Right cardiac atrium (tissue), 5 donors: Measurements from ENCODE around the gene HOXA7. TPM values are rescaled to one million over a fixed set of nuclear protein-coding genes. Genes with fewer than 3 reads are reported as not detected.

Source experiments
- ATAC-seq, 2 donors: fragments of 200-7000 bp; cut with Tn5 transposase; one replicate each; pipeline versions ENCODE4 v1.8.0 to v1.9.1; 2020; ENCODE audit warnings: moderate library complexity in 2 of 2, mild to moderate bottlenecking in 1 of 2
- DNase-seq, 3 donors: peaks; one replicate each; pipeline ENCODE4 v3.0.0-alpha.2; 2020
- H3K27ac ChIP-seq: one replicate; pipeline ENCODE4 v1.5.1; 2013; ENCODE audit warnings: mild to moderate bottlenecking, low read length, control low read depth, moderate library complexity
- H3K27me3 ChIP-seq: one replicate; pipeline ENCODE4 v1.6.1; 2013; ENCODE audit not compliant: control insufficient read depth, insufficient read depth
- H3K4me1 ChIP-seq: one replicate; pipeline ENCODE4 v1.6.1; 2013; ENCODE audit warnings: low read length; ENCODE audit not compliant: control insufficient read depth, insufficient read depth
- H3K4me3 ChIP-seq: one replicate; pipeline ENCODE4 v1.5.1; 2013; ENCODE audit warnings: low read length, control low read depth
- H3K9me3 ChIP-seq: one replicate; pipeline ENCODE4 v1.6.1; 2013; ENCODE audit warnings: low read length; ENCODE audit not compliant: control insufficient read depth
- WGBS: extraction: QIAGEN DNeasy Blood & Tissue Kit; methylation state at CpG from one replicate; pipeline ENCODE4 v1.1.7; 2013; 5-methylcytosine and 5-hydroxymethylcytosine counted together
- intact Hi-C, 4 donors: fragments of 100-400 bp; cut with DNase I; formaldehyde crosslinking; loops; one replicate each; pipeline versions ENCODE4 v1.11.0 to v1.14.0; 2022 to 2023
- polyA plus RNA-seq: library from polyadenylated mRNA; stranded (reverse); fragments of 200-250 nt; gene quantifications from one replicate; pipeline ENCODE4 v1.2.3, GENCODE V29; 2013
- total RNA-seq, 4 donors: library from RNA; stranded (reverse); fragmentation: NEBNext Ultra II Directional; extraction: Animal tissue kit (Norgen Biotek cat#: 25700); gene quantifications; one replicate each; pipeline ENCODE4 v1.2.1, GENCODE V29; 2021
- donor health status: healthy with polysubstance abuse.
- donor health status: DM: no; HTN: yes; CAD: no.
- donor health status: DM: no; HTN: no; CAD: no.
- donor health status: DM: no; HTN: yes; CAD: no; lungs with severe emphysema.
- donor health status: DM: yes; HTN: yes; CAD: no.

HOXA7 gene
- total and polyA plus RNA-seq, 5 donors: 0.11 TPM; not detected in 4

DNA sequence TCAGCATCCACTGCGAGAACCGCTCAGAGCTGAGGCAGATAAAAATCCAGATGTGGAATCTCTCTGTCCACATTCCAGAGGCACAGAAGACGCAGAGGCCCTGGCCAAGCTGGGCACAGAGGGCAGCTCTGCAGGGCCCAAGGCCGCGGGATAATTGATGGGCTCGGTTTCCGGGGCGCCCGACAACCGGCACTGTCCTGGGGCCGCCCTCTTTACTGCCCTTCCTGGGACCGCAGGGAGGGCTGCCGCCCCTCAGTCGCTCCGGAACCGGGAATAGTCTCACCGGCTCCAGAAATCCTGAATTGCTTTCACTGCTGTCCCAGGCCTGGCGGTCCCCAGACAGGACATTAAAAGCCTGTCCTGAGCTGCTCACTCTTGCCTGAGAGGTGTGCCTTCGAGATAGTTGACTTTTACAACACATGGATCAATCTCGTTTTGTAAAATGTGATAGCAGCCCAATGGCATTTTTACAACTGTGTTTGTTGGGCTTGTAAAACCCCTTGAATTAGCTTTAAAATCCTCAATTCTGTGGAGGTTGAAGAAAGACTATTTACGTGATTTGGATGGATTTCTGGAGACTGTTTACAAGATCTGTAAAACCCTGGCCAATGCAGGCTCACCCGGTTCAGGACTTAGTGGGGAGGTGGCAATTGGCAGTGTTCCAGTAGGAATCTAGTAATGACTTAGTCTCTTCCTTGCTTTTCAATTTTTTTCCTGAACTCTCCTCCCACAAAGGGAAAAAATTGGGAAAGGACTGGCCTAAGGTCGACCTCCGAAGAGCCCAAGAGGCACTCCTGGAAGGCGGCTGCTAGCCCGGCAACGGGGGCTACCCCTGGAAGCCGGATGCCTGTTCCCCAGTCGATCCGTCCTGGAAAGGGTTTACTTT, 7.5 kb downstream of the HOXA7 start:
- Histone ChIP-seq H3K27ac (no peak overlapping the region), H3K27me3 (peaks cover under 1% of the 10 kb centered on the region), H3K4me1 (peaks cover 2% of the 10 kb centered on the region), H3K9me3 (no peaks in the 10 kb centered on the region), H3K4me3 (no peak overlapping the region)
- DNase-seq (peak in 1 of 3 donors; percentile 35), ATAC-seq (no peak)
- WGBS: 38% methylated on average over 30 of the region's 30 CpGs
- intact Hi-C loops: loop anchor here in 1 of 4 donors (5.0 kb wide), 1 partner anchor 297 kb away; no protein-coding TSS in a partner anchor

DNA sequence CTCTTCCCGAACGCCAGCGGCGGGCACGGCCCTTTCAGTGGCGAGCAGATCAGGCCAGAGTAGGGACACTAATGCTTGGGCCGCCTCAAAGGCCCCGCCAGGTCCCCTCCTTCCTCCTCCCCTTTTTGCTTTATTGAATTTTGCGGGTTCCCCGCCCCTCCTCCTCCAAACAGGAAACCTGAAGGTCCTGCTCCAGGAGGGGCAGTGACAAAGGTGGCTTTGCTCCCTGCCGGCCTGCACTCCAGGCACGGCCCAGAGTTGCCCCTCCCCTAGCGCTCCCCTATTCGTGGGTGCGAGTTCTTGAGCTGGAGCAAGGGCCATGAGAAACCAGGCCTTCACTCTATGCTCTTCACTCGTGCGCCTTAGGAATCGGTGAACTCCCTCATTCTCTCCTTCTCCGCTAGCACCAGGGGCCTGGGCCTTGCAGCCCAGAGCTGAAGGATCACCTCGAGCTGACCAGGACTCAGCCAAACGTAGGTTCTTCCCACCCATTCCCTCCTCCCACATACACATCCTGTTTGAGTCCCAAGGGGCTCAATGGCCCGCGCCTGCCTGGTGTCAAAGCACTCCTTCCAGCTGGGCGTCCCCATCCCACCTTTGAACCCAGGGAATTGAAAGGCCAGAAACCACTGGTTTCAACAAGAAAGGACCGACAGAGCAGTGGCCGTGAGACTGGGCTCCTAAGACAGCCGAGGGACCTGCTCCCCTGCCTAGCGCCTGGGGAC, 8.3 kb downstream of the HOXA7 start:
- intact Hi-C loops: loop anchor here in 1 of 4 donors (5.0 kb wide), 1 partner anchor 296 kb away; no protein-coding TSS in a partner anchor
- no peaks in the 10 kb centered on the region for H3K9me3 ChIP-seq
- no peak overlapping the region for H3K27ac ChIP-seq
- DNase-seq: peak in 1 of 3 donors; percentile 43
- WGBS: 20% methylated on average over 28 of the region's 28 CpGs
- ATAC-seq: no peak
- peaks cover 2% of the 10 kb centered on the region for H3K4me1 ChIP-seq
- peak overlapping the region; percentile 38 for H3K4me3 ChIP-seq
- peaks cover 3% of the 10 kb centered on the region for H3K27me3 ChIP-seq

DNA sequence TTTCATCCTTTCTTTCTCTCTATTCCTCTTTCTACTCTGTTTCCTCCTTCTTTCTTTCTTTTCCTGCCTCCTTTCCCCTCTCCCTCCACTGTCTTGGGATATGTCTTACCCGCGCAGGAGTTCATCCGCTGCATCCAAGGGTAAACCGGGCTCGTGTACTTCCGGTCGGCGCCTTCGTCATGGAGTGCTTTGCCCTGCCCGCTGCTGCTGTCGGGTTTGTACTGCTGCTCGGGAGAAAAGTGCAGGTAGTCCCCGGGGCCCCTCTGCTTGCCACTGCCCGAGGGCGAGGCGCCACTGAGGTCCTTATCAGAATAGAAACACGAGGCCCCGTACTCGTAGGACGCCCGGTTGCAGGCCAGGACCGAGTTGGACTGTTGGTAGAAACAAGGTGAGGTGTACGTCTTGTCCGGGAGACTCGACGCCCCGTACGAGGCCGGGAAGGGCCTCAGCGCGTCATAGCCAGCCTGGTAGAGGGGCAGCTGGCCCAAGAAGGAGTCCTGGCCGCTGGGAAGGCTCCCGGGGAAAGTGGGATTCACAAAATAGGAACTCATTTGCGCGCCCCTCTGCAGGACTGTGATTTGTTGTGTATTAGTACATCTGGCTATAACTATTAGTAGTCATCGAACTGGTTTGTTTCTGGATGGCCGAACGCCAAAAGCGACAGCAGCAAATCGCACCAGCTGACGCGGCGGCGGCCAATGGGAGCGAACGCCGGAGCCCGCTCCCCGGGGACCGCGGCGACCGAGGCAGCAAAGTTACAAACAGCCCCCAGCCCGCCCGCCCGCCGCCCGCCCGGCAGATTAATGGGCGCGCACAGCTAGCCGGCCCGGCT, 9.1 kb downstream of the HOXA7 start, which contains the start of gene HOXA6:
Gene HOXA6, minus strand, starts transcription at position 576 of the 832 bp plus-strand sequence. Its CDS starts 25 bp downstream, at position 551.
- Histone ChIP-seq H3K4me1 (peaks cover 2% of the 10 kb centered on the region), H3K4me3 (peak within 1 kb of the TSS; percentile 38), H3K27ac (no peak within 1 kb of the TSS), H3K27me3 (peaks cover 3% of the 10 kb centered on the region), H3K9me3 (no peaks in the 10 kb centered on the region)
- no peak for ATAC-seq
- intact Hi-C loops: loop anchor here in 1 of 4 donors (5.0 kb wide), 1 partner anchor 295 kb away; no protein-coding TSS in a partner anchor
- WGBS: 11% methylated on average over 63 of the region's 63 CpGs
- DNase-seq: peak in 2 of 3 donors; percentile 22 to 50

DNA sequence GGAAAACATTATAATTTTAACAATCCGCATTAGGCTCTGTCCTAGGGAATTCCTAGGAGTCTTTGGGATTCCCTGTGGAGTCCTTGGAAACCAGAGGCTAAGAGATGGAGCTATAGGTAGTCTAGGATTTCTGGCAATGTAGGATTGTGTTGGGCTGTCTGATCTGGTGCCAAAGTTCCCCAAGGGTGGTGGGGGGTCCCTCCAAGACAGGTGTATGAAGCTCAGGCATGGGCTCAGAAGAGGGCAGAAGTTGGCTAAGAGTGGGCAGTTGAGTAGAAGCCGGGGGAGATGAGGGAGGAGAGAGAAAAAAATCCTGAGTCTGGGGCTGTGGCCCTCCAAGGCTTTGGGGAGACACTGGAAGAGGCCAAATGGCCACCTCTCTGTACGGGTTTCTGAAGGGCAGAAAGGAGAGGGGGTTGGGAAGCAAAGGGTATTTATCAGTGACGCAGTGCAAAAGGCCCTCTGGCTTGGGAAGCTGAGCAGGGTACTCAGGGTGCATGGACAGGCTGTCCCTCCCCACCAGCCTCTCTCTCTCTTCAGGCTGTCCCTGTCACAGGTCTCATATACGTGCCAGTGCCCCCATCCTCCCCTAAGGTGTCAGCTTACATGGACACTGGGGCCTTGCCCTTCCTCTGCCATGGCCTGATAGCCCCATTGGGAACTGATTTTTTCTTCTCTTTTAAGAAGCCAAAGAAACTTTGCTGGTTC, 9.8 kb downstream of the HOXA7 start:
- ATAC-seq: no peak
- H3K27me3 ChIP-seq: peaks cover 3% of the 10 kb centered on the region
- peaks cover 2% of the 10 kb centered on the region for H3K4me1 ChIP-seq
- intact Hi-C loops: loop anchor here in 1 of 4 donors (5.0 kb wide), 1 partner anchor 294 kb away; no protein-coding TSS in a partner anchor
- H3K4me3 ChIP-seq: no peak overlapping the region
- DNase-seq: no peak
- WGBS: 46% methylated on average over 5 of the region's 5 CpGs
- H3K27ac ChIP-seq: no peak overlapping the region
- H3K9me3 ChIP-seq: no peaks in the 10 kb centered on the region

DNA sequence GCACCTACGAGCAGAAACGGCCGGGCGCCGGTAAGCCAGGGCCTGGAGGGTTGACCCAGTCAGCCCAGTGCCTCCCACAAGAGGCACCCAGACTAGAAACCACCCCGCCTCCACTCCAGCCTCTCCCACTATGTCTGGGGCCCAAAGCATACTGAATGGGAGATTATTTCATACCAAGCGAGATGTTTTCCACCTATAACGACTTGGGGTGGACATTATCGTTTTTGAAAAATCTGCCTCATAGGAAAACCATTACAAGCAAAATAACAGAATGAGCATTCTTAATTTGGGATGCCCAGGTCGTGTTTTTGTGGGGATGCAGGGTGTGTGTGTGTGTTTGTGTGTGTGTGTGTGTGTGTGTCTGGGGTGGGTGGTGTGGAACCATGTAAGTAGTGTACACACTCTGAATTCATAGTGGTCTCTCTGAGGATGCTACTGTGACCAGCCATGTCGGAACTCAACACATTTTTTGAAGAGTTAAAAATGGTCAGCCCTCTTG, 10.5 kb downstream of the HOXA7 start:
- no peaks in the 10 kb centered on the region for H3K4me1 ChIP-seq

DNA sequence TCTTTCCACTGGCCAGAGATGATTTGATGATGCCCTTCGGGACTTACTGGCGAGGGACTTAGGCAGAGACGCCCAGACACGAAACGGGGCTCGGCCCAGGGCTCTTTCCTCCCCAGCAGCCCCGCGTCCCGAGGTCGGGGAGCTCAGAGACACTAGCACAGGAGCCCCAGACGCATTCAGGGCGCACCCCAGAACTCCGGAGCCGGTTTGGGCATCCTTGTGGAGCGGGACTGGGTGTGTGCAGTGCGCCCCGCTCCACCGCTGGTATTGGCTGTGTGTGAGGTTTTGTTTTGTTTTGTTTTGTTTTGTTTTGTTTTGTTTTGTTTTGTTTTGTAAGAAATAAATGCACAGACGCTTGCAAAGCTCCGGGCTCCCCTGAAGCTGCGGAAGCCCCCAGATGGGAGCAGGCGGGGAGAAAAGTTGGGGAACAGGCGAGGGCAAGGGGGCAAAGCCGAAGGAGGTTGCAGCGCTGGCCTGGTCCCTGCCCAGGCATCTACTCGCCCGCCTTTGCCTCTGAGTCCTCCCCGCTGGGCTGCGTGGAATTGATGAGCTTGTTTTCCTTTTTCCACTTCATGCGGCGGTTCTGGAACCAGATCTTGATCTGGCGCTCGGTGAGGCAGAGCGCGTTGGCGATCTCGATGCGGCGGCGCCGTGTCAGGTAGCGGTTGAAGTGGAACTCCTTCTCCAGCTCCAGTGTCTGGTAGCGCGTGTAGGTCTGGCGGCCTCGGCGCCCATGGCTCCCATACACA, 11.1 kb downstream of the HOXA7 start:
- Histone ChIP-seq H3K27me3 (peaks cover 3% of the 10 kb centered on the region), H3K4me1 (no peaks in the 10 kb centered on the region), H3K4me3 (peak overlapping the region; percentile 0), H3K9me3 (no peaks in the 10 kb centered on the region), H3K27ac (no peak overlapping the region)
- intact Hi-C loops: loop anchor here in 1 of 4 donors (5.0 kb wide), 1 partner anchor 293 kb away; no protein-coding TSS in a partner anchor
- ATAC-seq (no peak), DNase-seq (peak in 1 of 3 donors; percentile 15)
- 37% methylated on average over 47 of the region's 47 CpGs for WGBS

More for the DNA sequence above, 10.5 kb downstream of the HOXA7 start:
- no peaks in the 10 kb centered on the region for H3K9me3 ChIP-seq
- no peak overlapping the region for H3K27ac ChIP-seq
- H3K27me3 ChIP-seq: peaks cover 3% of the 10 kb centered on the region
- intact Hi-C loops: loop anchor here in 1 of 4 donors (5.0 kb wide), 1 partner anchor 294 kb away; no protein-coding TSS in a partner anchor
- WGBS: 44% methylated on average over 11 of the region's 11 CpGs
- no peak for ATAC-seq
- no peak for DNase-seq
- H3K4me3 ChIP-seq: no peak overlapping the region

DNA sequence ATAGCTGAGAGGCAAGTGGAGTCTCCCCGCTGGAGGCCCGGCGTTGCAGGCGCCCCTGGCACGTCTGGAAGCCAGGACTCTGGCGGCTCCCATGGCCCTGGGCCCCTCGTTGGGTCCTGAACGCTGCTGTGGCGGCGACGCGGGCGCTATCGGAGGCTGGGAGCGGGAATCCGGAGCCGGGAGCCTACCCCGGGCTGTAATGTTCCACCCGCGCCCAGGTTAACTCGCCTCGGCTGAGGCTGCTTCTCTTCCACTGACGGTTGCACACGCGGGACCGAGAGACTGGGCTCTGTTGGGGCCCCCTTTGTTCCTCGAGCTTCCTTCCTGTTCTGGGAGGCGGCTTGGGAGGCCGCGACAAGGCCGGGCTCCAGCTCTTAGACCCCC, 11.7 kb downstream of the HOXA7 start:
- DNase-seq (peak in 1 of 3 donors; percentile 51), ATAC-seq (no peak)
- intact Hi-C loops: loop anchor here in 1 of 4 donors (5.0 kb wide), 1 partner anchor 292 kb away; no protein-coding TSS in a partner anchor
- 23% methylated on average over 31 of the region's 31 CpGs for WGBS
- peaks cover 3% of the 10 kb centered on the region for H3K27me3 ChIP-seq
- no peak overlapping the region for H3K27ac ChIP-seq
- H3K4me3 ChIP-seq: peak overlapping the region; percentile 0
- no peaks in the 10 kb centered on the region for H3K4me1 ChIP-seq
- no peaks in the 10 kb centered on the region for H3K9me3 ChIP-seq

DNA sequence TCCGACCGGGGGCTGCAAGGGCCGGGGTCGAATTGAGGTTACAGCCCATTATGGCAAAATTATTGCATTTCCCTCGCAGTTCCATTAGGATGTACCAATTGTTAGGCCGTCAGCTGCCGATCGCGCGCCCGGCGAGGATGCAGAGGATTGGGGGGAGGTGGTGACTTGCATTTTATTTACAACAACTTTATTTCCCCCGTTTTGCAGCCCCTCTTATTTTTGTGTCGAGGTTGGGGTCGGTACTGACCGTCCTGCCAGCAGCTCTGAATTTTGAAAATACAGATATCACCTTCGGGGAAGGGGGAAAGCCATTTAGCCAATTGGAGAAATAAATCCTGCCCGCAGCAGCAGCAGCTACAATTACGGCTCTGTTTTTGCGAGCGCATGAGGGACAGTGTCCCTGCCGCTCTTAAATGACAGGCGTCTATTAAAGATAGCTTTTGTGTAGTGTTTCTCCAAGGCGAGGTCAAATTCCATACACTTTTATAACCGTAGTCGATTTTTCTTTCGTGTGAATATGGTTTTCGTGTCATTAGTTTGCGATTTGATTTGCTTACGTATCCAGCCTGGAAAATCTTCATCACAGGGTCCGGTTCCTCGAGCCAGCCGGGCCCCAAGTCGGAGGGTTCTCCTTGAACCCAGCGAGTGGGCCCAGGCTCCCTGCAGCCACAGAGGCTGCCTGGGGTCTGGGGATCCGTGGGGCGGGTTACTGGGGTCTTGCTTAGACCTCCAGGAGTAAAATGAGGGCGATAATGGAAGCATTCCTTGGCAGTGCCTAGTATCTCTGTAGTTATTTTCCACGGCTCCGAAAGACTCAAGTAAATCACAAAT, 12.3 kb downstream of the HOXA7 start:
- H3K27ac ChIP-seq: no peak overlapping the region
- H3K9me3 ChIP-seq: no peaks in the 10 kb centered on the region
- ATAC-seq (no peak), DNase-seq (peak in 1 of 3 donors; percentile 42)
- no peaks in the 10 kb centered on the region for H3K4me1 ChIP-seq
- 24% methylated on average over 40 of the region's 40 CpGs for WGBS
- H3K27me3 ChIP-seq: peaks cover 3% of the 10 kb centered on the region
- intact Hi-C loops: no loop called here
- peak overlapping the region; percentile 64 for H3K4me3 ChIP-seq
